Activated CD8-positive, alpha-beta memory T cell treated with anti-CD3 and anti-CD28 coated beads for 4 hours (primary cell): Measurements from ENCODE around the gene MATN4.
"Not testable (repeated sequence)": the region's sequence is repeated elsewhere in the genome, so short reads cannot be mapped to it uniquely, and the experiment has no call there.

Experiments used
- DNase-seq, 2 donors: peaks; one replicate each; pipeline ENCODE4 v3.0.0-alpha.2; 2020; ENCODE audit warnings: low read depth in 2 of 2

The MATN4 gene

GRCh38 chr20:45308117-45308778, at the start of gene MATN4:
TSS of gene MATN4 (minus strand) at chr20:45308299. CDS start at chr20:45305582, 2,717 bp downstream.
- no peak for DNase-seq

- DNase-seq, result no peak
Measured at GRCh38 chr20:45355209-45356084, 47.3 kb upstream of the MATN4 start.

- DNase-seq, result no peak
Measured at GRCh38 chr20:45354423-45355208, 46.5 kb upstream of the MATN4 start.

GRCh38 chr20:45353746-45354145, 45.6 kb upstream of the MATN4 start:
- no peak for DNase-seq

- no peak for DNase-seq
Measured at GRCh38 chr20:45352729-45353128, 44.6 kb upstream of the MATN4 start.

GRCh38 chr20:45350795-45351194, 42.7 kb upstream of the MATN4 start:
- not testable (repeated sequence) for DNase-seq

- no peak for DNase-seq
Measured at GRCh38 chr20:45350217-45350616, 42.1 kb upstream of the MATN4 start.

- DNase-seq, result peak; percentile 37 to 41
Measured at GRCh38 chr20:45347936-45348778, 40.1 kb upstream of the MATN4 start, which contains the start of gene SDC4. TSS of gene SDC4 (minus strand) at chr20:45348424. CDS start at chr20:45348384, 40 bp downstream.

GRCh38 chr20:45347297-45347935, 39.3 kb upstream of the MATN4 start:
- no peak for DNase-seq

- DNase-seq, result no peak
Measured at GRCh38 chr20:45346851-45347250, 38.8 kb upstream of the MATN4 start.

GRCh38 chr20:45346291-45346718, 38.2 kb upstream of the MATN4 start:
- DNase-seq, result no peak

GRCh38 chr20:45345104-45345936, 37.2 kb upstream of the MATN4 start:
- no peak for DNase-seq

- no peak for DNase-seq
Measured at GRCh38 chr20:45344168-45344860, 36.2 kb upstream of the MATN4 start.

GRCh38 chr20:45343532-45344167, 35.6 kb upstream of the MATN4 start:
- no peak for DNase-seq

GRCh38 chr20:45342855-45343531, 34.9 kb upstream of the MATN4 start:
- DNase-seq, result no peak

- no peak for DNase-seq
Measured at GRCh38 chr20:45341939-45342854, 34.1 kb upstream of the MATN4 start.

GRCh38 chr20:45341579-45341938, 33.5 kb upstream of the MATN4 start:
- DNase-seq, result no peak
